ENCODE results near the gene NOPCHAP1. TPM values are rescaled to one million over a fixed set of nuclear protein-coding genes. Genes with fewer than 3 reads are reported as not detected.

NOPCHAP1 gene
- total and polyA plus RNA-seq, 12 donors: 1.4 to 18.2 (median 10.2) TPM

DNA sequence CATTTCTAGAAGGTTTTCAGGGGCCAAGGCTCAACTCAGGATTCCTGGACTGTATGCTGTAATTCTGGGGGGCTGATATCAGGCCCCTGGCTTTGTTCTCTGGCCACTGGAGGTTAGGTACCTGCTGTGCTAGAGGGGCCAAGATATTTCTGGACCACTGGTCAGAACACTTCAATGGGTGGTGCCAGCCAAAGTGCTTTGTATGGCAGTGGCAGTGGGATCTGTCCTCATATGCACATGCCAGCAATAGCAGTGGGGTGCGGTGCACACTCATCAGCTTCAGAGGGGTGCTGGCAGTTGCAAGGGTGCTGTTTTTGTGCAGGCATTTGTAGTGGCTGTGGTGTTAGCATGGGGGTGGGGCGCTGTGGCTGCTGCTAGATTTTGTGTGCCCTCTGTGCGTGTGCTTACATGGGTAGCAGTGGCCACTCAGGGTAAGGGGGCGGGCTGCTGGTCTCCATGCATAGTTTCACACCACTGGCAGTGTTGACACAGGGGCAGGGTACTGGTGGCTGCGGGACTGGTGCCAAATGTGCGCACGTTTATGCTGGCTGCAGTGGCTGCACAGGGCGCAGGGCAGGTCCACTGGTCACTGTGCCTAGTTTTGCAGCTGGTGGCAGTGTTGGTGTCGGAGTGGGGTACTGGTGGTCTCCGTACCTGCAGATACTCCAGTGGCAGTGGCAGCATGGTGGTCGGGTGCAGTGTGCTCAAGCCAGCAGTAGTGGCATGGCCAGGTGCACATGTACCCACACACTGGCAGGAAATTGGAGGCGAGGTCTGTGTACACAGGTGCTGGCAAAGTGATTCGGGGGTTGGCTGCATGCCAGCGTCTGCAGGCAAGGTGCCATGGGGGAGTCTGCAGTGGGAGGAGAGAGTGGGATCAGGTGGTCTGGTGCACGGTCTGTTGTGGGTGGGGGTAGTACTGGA, 12.6 kb downstream of the NOPCHAP1 start:
- no peak overlapping the region for H3K27ac ChIP-seq
- WGBS, 4 donors: 85 to 88% (median 87%) methylated on average over 7 to 15 of the region's 15 CpGs

GRCh38 chr12:104999347-104999685, 13.2 kb downstream of the NOPCHAP1 start:
- intact Hi-C loops (cut with DNase I): no loop called here
- H3K4me3 ChIP-seq: no peak overlapping the region
- no peak for TF ChIP-seq POLR2A (IDR thresholded peaks at IDR 0.05)
- TF ChIP-seq, protein P1, sequence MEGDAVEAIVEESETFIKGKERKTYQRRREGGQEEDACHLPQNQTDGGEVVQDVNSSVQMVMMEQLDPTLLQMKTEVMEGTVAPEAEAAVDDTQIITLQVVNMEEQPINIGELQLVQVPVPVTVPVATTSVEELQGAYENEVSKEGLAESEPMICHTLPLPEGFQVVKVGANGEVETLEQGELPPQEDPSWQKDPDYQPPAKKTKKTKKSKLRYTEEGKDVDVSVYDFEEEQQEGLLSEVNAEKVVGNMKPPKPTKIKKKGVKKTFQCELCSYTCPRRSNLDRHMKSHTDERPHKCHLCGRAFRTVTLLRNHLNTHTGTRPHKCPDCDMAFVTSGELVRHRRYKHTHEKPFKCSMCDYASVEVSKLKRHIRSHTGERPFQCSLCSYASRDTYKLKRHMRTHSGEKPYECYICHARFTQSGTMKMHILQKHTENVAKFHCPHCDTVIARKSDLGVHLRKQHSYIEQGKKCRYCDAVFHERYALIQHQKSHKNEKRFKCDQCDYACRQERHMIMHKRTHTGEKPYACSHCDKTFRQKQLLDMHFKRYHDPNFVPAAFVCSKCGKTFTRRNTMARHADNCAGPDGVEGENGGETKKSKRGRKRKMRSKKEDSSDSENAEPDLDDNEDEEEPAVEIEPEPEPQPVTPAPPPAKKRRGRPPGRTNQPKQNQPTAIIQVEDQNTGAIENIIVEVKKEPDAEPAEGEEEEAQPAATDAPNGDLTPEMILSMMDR (IDR thresholded peaks at IDR 0.05): no peak

More for the DNA sequence above, 12.6 kb downstream of the NOPCHAP1 start:
- H3K4me1 ChIP-seq (replicated peaks in 1 of 2): peaks cover 0 to 5% of the 10 kb centered on the region in 2 donors
- no peak overlapping the region for H3K4me3 ChIP-seq
- H3K27me3 ChIP-seq: no peaks in the 10 kb centered on the region
- H3K36me3 ChIP-seq (replicated peaks in 1 of 2): peaks cover 0 to 31% of the 10 kb centered on the region in 2 donors
- H3K9me3 ChIP-seq (replicated peaks in 1 of 3): no peaks in the 10 kb centered on the region
- TF ChIP-seq, protein P1 (IDR thresholded peaks at IDR 0.05): no peak
- no peak for TF ChIP-seq POLR2A (IDR thresholded peaks at IDR 0.05)
- intact Hi-C loops (cut with DNase I): no loop called here
- no peak for DNase-seq

DNA sequence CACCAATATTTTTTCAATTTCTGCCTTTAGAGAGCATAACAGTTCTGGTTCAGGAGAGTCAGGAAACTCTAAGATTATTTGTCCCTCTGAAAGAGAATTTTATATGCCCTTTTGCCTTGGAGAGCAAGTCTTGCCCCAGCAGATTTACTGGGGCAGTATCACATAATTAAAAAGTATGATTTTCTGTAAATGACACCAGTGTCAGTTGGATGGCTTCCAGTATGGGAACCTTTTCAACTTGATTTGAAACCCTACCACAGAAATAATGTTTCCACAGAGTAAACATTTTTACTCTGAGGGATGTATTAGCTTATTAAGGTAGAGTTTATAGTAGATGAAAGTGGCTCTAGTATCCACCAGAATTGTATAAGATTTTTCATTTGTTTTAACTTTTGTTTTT, 15.4 kb downstream of the NOPCHAP1 start:
- no peak overlapping the region for H3K4me3 ChIP-seq
- no peak for DNase-seq
- no peaks in the 10 kb centered on the region for H3K9me3 ChIP-seq (replicated peaks in 1 of 3)
- no peak overlapping the region for H3K27ac ChIP-seq
- no peaks in the 10 kb centered on the region for H3K27me3 ChIP-seq
- TF ChIP-seq POLR2A (IDR thresholded peaks at IDR 0.05): no peak
- TF ChIP-seq, protein P1 (IDR thresholded peaks at IDR 0.05): no peak
- H3K36me3 ChIP-seq (replicated peaks in 1 of 2): peaks cover 0 to 21% of the 10 kb centered on the region in 2 donors
- H3K4me1 ChIP-seq (replicated peaks in 1 of 2): no peaks in the 10 kb centered on the region
- intact Hi-C loops (cut with DNase I): no loop called here

More at GRCh38 chr12:104999347-104999685, 13.2 kb downstream of the NOPCHAP1 start:
- 70 to 97% (median 77%) methylated on average over 5 to 7 of the region's 7 CpGs for WGBS, 4 donors
- Histone ChIP-seq H3K27me3 (no peaks in the 10 kb centered on the region), H3K9me3 (replicated peaks in 1 of 3) (no peaks in the 10 kb centered on the region), H3K36me3 (replicated peaks in 1 of 2) (peaks cover 0 to 31% of the 10 kb centered on the region in 2 donors), H3K4me1 (replicated peaks in 1 of 2) (peaks cover 0 to 5% of the 10 kb centered on the region in 2 donors), H3K27ac (no peak overlapping the region)
- no peak for DNase-seq

DNA sequence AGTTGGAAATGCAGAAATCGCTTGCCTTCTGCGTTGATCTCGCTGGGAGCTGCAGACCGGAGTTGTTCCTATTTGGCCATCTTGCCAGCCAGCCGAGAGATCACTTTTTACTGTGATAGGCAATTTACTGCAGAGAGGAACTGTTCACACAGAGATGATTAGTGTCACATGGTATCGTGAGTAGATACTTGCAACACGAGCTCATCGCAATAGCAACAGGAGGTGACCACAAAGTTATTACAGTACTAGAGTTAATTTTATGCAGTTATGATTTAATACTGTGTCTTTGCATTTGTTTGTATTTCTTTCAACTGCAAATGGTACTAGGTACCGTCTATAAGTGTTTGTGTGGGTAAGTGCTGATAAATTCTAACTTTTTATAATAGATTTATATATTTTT, 27.8 kb downstream of the NOPCHAP1 start:
- DNase-seq: no peak
- no peak overlapping the region for H3K27ac ChIP-seq
- no peak for TF ChIP-seq POLR2A (IDR thresholded peaks at IDR 0.05)
- TF ChIP-seq, protein P1 (IDR thresholded peaks at IDR 0.05): no peak
- no peaks in the 10 kb centered on the region for H3K9me3 ChIP-seq (replicated peaks in 1 of 3)
- H3K4me3 ChIP-seq: no peak overlapping the region
- intact Hi-C loops (cut with DNase I): no loop called here
- H3K27me3 ChIP-seq: no peaks in the 10 kb centered on the region
- H3K4me1 ChIP-seq (replicated peaks in 1 of 2): no peaks in the 10 kb centered on the region
- H3K36me3 ChIP-seq (replicated peaks in 1 of 2): no peaks in the 10 kb centered on the region
- 91 to 97% (median 92%) methylated on average over 8 to 9 of the region's 9 CpGs for WGBS, 4 donors
